Ishikawa (cell line): Measurements from ENCODE around the gene RNF187.

Experiments used
- CEBPB ChIP-seq: IDR thresholded peaks from 2 replicates; pipeline ENCODE4 v1.6.1; 2012
- CREB1 ChIP-seq: IDR thresholded peaks from 2 replicates; pipeline ENCODE4 v1.6.1; 2012; ENCODE audit warnings: low read depth
- EGR1 ChIP-seq: IDR thresholded peaks from 2 replicates; pipeline ENCODE4 v1.6.1; 2012
- EP300 ChIP-seq: IDR thresholded peaks from 2 replicates; pipeline ENCODE4 v1.6.1; 2012; ENCODE audit warnings: borderline replicate concordance
- FOXM1 ChIP-seq: IDR thresholded peaks from 2 replicates; pipeline ENCODE4 v1.6.1; 2012; ENCODE audit warnings: low read depth, borderline replicate concordance
- NFIC ChIP-seq: IDR thresholded peaks from 2 replicates; pipeline ENCODE4 v1.6.1; 2012
- RAD21 ChIP-seq: IDR thresholded peaks from 2 replicates; pipeline ENCODE4 v1.6.1; 2012; ENCODE audit warnings: low read depth
- TAF1 ChIP-seq: IDR thresholded peaks from 2 replicates; pipeline ENCODE4 v1.6.1; 2012; ENCODE audit warnings: low read depth, mild to moderate bottlenecking
- TCF12 ChIP-seq: IDR thresholded peaks from 2 replicates; pipeline ENCODE4 v1.6.1; 2012; ENCODE audit warnings: low read depth
- TEAD4 ChIP-seq: IDR thresholded peaks from 2 replicates; pipeline ENCODE4 v1.6.1; 2012
- YY1 ChIP-seq: IDR thresholded peaks from 2 replicates; pipeline ENCODE4 v1.6.1; 2012; ENCODE audit warnings: low read depth
- ZBTB7A ChIP-seq: IDR thresholded peaks from 2 replicates; pipeline ENCODE4 v1.6.1; 2012; ENCODE audit warnings: low read depth
- TF ChIP-seq, protein P1 (sequence below): IDR thresholded peaks from 2 replicates; pipeline ENCODE4 v1.6.1; 2012
- TF ChIP-seq, protein P2 (sequence below): IDR thresholded peaks from 2 replicates; pipeline ENCODE4 v1.6.1; 2012; ENCODE audit warnings: low read depth, mild to moderate bottlenecking
- TF ChIP-seq, protein P3 (sequence below): IDR thresholded peaks from 2 replicates; pipeline ENCODE4 v1.6.1; 2012

The RNF187 gene

DNA sequence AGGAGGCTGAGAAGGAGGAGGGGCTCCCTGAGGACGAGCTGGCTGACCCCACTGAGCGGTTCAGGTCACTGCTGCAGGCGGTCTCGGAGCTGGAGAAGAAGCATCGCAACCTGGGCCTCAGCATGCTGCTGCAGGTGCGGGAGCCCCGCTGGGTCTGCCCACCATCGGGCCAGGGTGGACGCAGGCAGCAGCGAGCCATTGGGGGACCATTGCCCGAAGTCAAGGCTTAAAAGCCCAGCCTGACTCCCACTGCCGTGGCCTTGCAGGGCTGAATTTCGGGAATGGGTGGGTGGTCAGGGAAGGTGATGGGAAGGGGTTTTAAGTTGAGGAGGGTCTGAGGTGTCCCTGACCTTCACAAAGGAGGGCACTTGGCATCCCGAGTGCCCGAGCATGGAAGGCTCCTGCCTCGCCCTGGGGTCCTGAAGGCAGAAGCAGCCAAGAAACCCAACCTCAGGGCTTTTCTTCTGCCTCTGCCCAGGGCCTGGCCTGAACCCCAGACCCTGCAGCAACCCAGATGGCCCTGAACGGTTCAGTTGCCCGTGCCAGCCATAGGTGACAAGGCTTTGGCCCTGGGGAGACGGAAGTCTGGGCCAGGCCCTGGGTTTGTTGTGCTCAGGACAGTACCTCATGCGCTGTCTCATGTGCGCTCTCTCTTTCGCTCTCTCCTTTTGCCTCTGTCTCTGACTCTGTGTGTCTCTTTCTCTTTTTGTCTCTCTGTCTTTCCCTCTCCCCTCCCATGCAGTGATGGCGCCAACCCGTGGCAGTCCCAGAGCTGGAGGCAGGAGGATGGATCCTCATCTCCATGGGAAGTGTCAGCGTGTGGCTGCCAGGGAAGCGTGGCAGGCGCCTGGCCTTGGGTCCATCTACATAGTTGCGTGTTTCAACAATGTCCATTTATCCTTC, 6.2 kb downstream of the RNF187 start:
- no peak for TF ChIP-seq YY1
- TF ChIP-seq EP300, result no peak
- TF ChIP-seq TEAD4, result no peak
- TF ChIP-seq, protein P1, sequence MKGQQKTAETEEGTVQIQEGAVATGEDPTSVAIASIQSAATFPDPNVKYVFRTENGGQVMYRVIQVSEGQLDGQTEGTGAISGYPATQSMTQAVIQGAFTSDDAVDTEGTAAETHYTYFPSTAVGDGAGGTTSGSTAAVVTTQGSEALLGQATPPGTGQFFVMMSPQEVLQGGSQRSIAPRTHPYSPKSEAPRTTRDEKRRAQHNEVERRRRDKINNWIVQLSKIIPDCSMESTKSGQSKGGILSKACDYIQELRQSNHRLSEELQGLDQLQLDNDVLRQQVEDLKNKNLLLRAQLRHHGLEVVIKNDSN, result no peak
- TF ChIP-seq, protein P2, sequence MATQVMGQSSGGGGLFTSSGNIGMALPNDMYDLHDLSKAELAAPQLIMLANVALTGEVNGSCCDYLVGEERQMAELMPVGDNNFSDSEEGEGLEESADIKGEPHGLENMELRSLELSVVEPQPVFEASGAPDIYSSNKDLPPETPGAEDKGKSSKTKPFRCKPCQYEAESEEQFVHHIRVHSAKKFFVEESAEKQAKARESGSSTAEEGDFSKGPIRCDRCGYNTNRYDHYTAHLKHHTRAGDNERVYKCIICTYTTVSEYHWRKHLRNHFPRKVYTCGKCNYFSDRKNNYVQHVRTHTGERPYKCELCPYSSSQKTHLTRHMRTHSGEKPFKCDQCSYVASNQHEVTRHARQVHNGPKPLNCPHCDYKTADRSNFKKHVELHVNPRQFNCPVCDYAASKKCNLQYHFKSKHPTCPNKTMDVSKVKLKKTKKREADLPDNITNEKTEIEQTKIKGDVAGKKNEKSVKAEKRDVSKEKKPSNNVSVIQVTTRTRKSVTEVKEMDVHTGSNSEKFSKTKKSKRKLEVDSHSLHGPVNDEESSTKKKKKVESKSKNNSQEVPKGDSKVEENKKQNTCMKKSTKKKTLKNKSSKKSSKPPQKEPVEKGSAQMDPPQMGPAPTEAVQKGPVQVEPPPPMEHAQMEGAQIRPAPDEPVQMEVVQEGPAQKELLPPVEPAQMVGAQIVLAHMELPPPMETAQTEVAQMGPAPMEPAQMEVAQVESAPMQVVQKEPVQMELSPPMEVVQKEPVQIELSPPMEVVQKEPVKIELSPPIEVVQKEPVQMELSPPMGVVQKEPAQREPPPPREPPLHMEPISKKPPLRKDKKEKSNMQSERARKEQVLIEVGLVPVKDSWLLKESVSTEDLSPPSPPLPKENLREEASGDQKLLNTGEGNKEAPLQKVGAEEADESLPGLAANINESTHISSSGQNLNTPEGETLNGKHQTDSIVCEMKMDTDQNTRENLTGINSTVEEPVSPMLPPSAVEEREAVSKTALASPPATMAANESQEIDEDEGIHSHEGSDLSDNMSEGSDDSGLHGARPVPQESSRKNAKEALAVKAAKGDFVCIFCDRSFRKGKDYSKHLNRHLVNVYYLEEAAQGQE, result no peak
- no peak for TF ChIP-seq FOXM1
- TF ChIP-seq TCF12, result no peak
- TF ChIP-seq RAD21, result no peak
- no peak for TF ChIP-seq CEBPB
- no peak for TF ChIP-seq NFIC
- no peak for TF ChIP-seq EGR1
- no peak for TF ChIP-seq TAF1
- no peak for TF ChIP-seq ZBTB7A
- TF ChIP-seq, protein P3, sequence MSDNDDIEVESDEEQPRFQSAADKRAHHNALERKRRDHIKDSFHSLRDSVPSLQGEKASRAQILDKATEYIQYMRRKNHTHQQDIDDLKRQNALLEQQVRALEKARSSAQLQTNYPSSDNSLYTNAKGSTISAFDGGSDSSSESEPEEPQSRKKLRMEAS, result no peak
- no peak for TF ChIP-seq CREB1

DNA sequence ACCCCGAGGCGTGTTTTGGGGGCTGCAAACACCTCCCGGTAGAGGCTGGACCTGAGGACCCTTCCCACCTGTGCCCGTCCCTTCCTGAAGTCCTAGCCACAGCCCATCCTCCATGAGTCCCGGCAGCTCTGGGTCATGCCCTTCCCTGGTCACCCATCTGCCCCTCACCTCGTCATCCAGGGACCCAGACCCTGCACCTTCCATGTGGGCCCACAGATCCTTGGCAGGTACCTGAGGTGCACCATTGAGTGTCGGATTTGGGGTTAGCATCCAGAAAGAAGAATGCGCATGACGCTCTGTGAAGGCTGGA, 6.8 kb downstream of the RNF187 start:
- no peak for TF ChIP-seq EGR1
- no peak for TF ChIP-seq FOXM1
- TF ChIP-seq, protein P3, result no peak
- TF ChIP-seq, protein P1, result no peak
- no peak for TF ChIP-seq EP300
- no peak for TF ChIP-seq RAD21

DNA sequence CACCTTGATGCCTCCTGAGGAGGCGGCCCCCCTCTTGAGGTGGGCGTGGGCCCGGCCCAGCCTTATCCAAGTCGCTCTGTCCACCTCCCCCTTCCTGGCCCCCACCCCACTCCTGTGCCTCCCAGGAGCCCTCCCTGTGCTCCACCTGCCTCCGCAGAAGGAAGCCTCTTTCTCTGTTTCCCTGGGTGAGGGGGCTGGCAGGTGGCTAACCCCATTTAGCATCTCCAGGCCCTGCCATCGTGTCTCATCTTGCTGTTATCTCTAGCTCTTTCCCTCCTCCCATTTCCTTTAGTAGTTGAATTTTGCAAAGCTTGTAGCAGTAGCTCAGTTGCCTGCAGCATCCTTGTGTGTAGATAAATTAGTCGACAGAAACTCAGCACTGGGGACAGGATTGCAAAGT, 7.2 kb downstream of the RNF187 start:
- no peak for TF ChIP-seq TAF1
- no peak for TF ChIP-seq FOXM1
- no peak for TF ChIP-seq RAD21
- TF ChIP-seq ZBTB7A, result no peak
- TF ChIP-seq, protein P2, result no peak
- TF ChIP-seq, protein P1, result no peak

DNA sequence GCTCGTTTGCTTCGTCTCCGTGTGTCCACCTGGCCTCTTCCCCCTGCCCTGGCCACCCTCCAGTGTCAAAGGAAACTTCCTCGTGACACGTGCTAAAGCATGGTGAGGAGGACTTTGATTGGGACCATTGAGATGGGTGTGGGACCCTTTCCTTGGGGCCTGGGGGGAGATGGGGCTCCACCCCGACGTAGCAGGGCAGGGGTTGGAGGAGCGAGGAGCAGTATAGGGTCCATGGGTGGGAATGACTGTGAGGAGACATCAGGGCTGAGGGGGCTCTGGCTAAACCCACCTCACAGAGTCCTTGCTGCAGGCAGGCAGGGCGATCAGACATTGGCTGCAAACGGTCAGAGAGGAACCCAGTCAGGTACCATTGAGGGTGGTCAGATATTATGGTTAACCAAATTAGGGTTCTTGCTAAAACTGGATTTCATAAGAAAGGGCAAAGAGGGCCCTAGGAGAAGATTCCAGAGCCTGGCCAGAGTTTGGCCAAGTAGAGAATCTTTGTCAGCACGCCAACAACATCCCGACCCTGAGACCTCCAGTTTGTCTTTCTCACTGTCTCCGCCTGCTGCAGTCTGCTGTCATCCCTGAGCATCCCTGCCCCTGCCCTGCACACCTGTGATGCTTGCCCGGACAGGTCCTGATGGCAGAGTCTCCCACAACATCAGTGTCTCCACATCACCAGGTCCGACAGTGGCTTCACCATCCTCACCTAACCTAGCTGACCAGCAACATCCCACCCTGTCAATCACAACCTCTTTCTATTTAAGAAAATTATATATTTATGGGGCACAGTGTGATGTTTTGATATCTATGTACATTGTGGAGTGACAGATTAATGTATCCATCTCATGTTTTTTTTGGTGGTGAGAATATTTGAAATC, 8.0 kb downstream of the RNF187 start:
- TF ChIP-seq TCF12 (no peak), CREB1 (no peak), RAD21 (no peak), TEAD4 (no peak), FOXM1 (no peak), YY1 (no peak)
- TF ChIP-seq, protein P2, result no peak
- TF ChIP-seq, protein P3, result no peak
